Esophagus muscularis mucosa (tissue), 4 donors: ENCODE data around the gene FADS3. TPM values are rescaled to one million over a fixed set of nuclear protein-coding genes. Genes with fewer than 3 reads are reported as not detected.

Experiments
- DNase-seq: peaks from one replicate; pipeline ENCODE4 v3.0.0-alpha.2; 2017; ENCODE audit errors: extremely low spot score
- H3K27ac ChIP-seq, 4 donors: fragments of 200-600 bp; sonication (generic); replicated peaks in 1 of 4; 1 replicate in 3 of 4; 2 replicates in 1 of 4; pipeline ENCODE4 v1.5.1; 2016 to 2019; ENCODE audit warnings: mild to moderate bottlenecking in 1 of 4
- H3K27me3 ChIP-seq, 4 donors: fragments of 200-600 bp; sonication (generic); one replicate each; pipeline versions ENCODE4 v1.5.1 to v1.6.0; 2016 to 2019
- H3K36me3 ChIP-seq, 4 donors: fragments of 200-600 bp; sonication (generic); one replicate each; pipeline ENCODE4 v1.5.1; 2016 to 2019
- H3K4me1 ChIP-seq, 4 donors: fragments of 200-600 bp; sonication (generic); one replicate each; pipeline ENCODE4 v1.5.1; 2016 to 2019
- H3K4me3 ChIP-seq, 4 donors: fragments of 200-600 bp; sonication (generic); 1 replicate in 2 of 4; 2 replicates in 2 of 4; pipeline ENCODE4 v1.5.1; 2016 to 2019; ENCODE audit warnings: mild to moderate bottlenecking in 4 of 4, moderate library complexity in 1 of 4
- H3K9me3 ChIP-seq, 4 donors: fragments of 200-600 bp; sonication (generic); 1 replicate in 3 of 4; 2 replicates in 1 of 4; pipeline ENCODE4 v1.5.1; 2016 to 2019
- EP300 ChIP-seq: sonication (generic); formaldehyde crosslinking; IDR thresholded peaks from one replicate; pipeline ENCODE4 v1.6.1; 2017; ENCODE audit warnings: antibody characterized with exemption
- POLR2A ChIP-seq: fragments of 450-650 bp; IDR thresholded peaks from one replicate; pipeline ENCODE4 v1.6.1; 2017; ENCODE audit warnings: antibody characterized with exemption, moderate library complexity, mild to moderate bottlenecking, low read depth
- POLR2AphosphoS5 ChIP-seq, 2 donors: sonication (generic); formaldehyde crosslinking; IDR thresholded peaks; one replicate each; pipeline ENCODE4 v1.6.1; 2017; ENCODE audit warnings: antibody characterized with exemption in 2 of 2
- WGBS: methylation state at CpG from one replicate; pipeline ENCODE4 v1.1.5; 2018; 5-methylcytosine and 5-hydroxymethylcytosine counted together
- intact Hi-C: fragments of 100-400 bp; cut with DNase I; formaldehyde crosslinking; loops from one replicate; pipeline ENCODE4 v1.15.1; 2023
- total RNA-seq, 4 donors: library from RNA; depleted of rRNA; stranded (reverse); fragments of >200 nt; gene quantifications; one replicate each; pipeline versions ENCODE4 v1.1.0 to v1.2.1, GENCODE V29; 2016
- TF ChIP-seq, protein P1 (sequence below), 3 experiments: fragments of 200-600 bp in 2 of 3; fragments of 450-650 bp in 1 of 3; sonication (generic) in 2 of 3; IDR thresholded peaks; one replicate each; pipeline ENCODE4 v1.5.1; 2017 to 2019; ENCODE audit warnings: antibody characterized with exemption in 3 of 3, mild to moderate bottlenecking in 2 of 3, moderate library complexity in 1 of 3

Gene FADS3
- total RNA-seq, 4 donors from 2014 or later = 42.4 to 103 (median 57.8) TPM

- 96% methylated on average over 12 of the region's 12 CpGs for WGBS
- H3K27ac ChIP-seq = peak overlapping the region; percentile 88 to 96 (median 94)
- intact Hi-C loops = no loop called here
- H3K4me1 ChIP-seq = peaks cover 50 to 66% (median 60%) of the 10 kb centered on the region in 4 donors
- no peak overlapping the region for H3K4me3 ChIP-seq
- no peaks in the 10 kb centered on the region for H3K9me3 ChIP-seq
- TF ChIP-seq EP300 (no peak), POLR2A (no peak), POLR2AphosphoS5 (IDR thresholded peaks at IDR 0.05) (no peak)
- TF ChIP-seq, protein P1, sequence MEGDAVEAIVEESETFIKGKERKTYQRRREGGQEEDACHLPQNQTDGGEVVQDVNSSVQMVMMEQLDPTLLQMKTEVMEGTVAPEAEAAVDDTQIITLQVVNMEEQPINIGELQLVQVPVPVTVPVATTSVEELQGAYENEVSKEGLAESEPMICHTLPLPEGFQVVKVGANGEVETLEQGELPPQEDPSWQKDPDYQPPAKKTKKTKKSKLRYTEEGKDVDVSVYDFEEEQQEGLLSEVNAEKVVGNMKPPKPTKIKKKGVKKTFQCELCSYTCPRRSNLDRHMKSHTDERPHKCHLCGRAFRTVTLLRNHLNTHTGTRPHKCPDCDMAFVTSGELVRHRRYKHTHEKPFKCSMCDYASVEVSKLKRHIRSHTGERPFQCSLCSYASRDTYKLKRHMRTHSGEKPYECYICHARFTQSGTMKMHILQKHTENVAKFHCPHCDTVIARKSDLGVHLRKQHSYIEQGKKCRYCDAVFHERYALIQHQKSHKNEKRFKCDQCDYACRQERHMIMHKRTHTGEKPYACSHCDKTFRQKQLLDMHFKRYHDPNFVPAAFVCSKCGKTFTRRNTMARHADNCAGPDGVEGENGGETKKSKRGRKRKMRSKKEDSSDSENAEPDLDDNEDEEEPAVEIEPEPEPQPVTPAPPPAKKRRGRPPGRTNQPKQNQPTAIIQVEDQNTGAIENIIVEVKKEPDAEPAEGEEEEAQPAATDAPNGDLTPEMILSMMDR (IDR thresholded peaks at IDR 0.05) = no peak
- H3K27me3 ChIP-seq = no peaks in the 10 kb centered on the region
- no peaks in the 10 kb centered on the region for H3K36me3 ChIP-seq
- DNase-seq = no peak
Measured at GRCh38 chr11:61888590-61888989, 2.8 kb downstream of the FADS3 start.

GRCh38 chr11:61887839-61888494, 3.4 kb downstream of the FADS3 start:
- peak; percentile 93 for DNase-seq
- H3K27me3 ChIP-seq = no peaks in the 10 kb centered on the region
- peaks cover 50 to 67% (median 63%) of the 10 kb centered on the region in 4 donors for H3K4me1 ChIP-seq
- no peaks in the 10 kb centered on the region for H3K36me3 ChIP-seq
- intact Hi-C loops = no loop called here
- peak overlapping the region; percentile 88 to 96 (median 94) for H3K27ac ChIP-seq
- TF ChIP-seq EP300 = peak; percentile 39
- peak; percentile 83 to 89 for TF ChIP-seq POLR2AphosphoS5 (IDR thresholded peaks at IDR 0.05)
- TF ChIP-seq POLR2A = no peak
- H3K4me3 ChIP-seq = no peak overlapping the region
- no peaks in the 10 kb centered on the region for H3K9me3 ChIP-seq
- 36% methylated on average over 3 of the region's 7 CpGs for WGBS

DNA sequence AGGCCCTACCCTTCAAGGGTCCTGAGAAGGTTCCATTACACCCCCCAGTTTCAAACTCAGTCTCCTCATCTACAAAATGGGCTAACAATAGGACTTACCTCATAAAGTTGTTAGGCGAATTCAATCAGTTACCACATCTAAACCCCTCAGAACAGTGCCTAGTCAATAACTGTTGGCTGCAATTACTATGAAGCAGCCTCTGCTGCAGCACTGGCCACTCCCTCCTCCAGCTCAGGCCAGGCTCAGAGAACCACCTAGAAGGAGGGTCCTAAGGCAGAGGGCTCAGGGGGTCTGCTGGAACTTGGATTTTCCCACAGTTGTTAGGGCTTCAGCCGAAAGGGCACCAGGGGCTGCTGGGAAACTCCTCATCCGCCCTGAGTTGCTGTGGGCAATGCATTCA, 4.7 kb downstream of the FADS3 start:
- Histone ChIP-seq H3K27me3 (no peaks in the 10 kb centered on the region), H3K4me3 (no peak overlapping the region), H3K9me3 (no peaks in the 10 kb centered on the region), H3K4me1 (peaks cover 46 to 67% (median 57%) of the 10 kb centered on the region in 4 donors), H3K27ac (peak overlapping the region in 3 of 4 donors; percentile 88 to 96 (median 95)), H3K36me3 (no peaks in the 10 kb centered on the region)
- no peak for DNase-seq
- 100% methylated on average over 1 of the region's 3 CpGs for WGBS
- intact Hi-C loops = no loop called here
- TF ChIP-seq POLR2A (no peak), EP300 (no peak)
- TF ChIP-seq, protein P1 (IDR thresholded peaks at IDR 0.05) = no peak

DNA sequence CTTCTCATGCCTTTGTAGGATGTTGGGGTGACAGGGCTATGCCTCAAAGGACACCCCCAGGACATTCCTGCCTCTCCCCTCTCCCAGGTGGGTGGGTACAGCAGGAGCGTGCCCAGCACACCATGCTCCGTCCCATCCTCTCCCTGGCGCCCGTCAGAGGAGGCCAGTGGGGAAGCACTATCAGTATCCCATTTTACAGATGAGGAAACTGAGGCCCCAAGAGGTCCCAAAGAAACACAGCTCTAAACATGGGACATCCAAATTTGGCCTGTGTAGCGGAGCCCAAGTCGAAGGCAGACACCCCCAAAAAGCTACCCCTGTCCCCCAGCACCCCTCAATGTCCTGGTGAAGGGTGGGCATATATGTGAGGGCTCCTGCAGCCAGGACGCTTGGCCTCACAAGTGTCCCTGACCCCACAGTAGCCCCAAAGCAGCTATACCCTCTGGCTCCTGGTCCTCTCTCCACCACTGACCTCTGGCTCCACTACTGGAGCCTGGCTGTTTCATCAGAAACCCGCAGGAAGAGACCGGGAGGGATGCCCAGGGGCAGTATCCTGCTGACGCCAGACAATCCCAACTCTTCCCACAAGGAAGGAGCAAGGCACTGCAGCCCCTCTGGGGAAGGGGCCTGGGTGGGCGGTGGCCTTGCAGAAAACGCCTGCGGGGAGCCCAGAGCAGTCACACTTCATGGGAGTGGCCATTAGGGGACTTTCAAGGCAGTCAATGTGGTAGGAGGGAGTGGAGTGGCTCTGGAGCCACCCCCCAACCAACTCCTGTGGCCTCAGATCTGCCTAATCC, 5.4 kb downstream of the FADS3 start:
- TF ChIP-seq POLR2A (no peak), POLR2AphosphoS5 (IDR thresholded peaks at IDR 0.05) (no peak), EP300 (no peak)
- TF ChIP-seq, protein P1 (IDR thresholded peaks at IDR 0.05) = no peak

GRCh38 chr11:61885166-61885778, 6.1 kb downstream of the FADS3 start:
- TF ChIP-seq POLR2AphosphoS5 (IDR thresholded peaks at IDR 0.05) (no peak), EP300 (no peak), POLR2A (no peak)
- TF ChIP-seq, protein P1 (IDR thresholded peaks at IDR 0.05) = no peak
- intact Hi-C loops = no loop called here
- 90% methylated on average over 7 of the region's 7 CpGs for WGBS

More for the DNA sequence above, 5.4 kb downstream of the FADS3 start:
- no peaks in the 10 kb centered on the region for H3K9me3 ChIP-seq
- DNase-seq = no peak
- peaks cover 46 to 68% (median 54%) of the 10 kb centered on the region in 4 donors for H3K4me1 ChIP-seq
- peak overlapping the region in 1 of 4 donors; percentile 88 for H3K27ac ChIP-seq
- H3K4me3 ChIP-seq = no peak overlapping the region
- WGBS = 92% methylated on average over 2 of the region's 13 CpGs
- H3K36me3 ChIP-seq = no peaks in the 10 kb centered on the region
- H3K27me3 ChIP-seq = no peaks in the 10 kb centered on the region
- intact Hi-C loops = no loop called here

More at GRCh38 chr11:61885166-61885778, 6.1 kb downstream of the FADS3 start:
- H3K4me1 ChIP-seq = peaks cover 42 to 69% (median 47%) of the 10 kb centered on the region in 4 donors
- H3K27ac ChIP-seq = peak overlapping the region in 1 of 4 donors; percentile 88
- no peaks in the 10 kb centered on the region for H3K9me3 ChIP-seq
- no peak for DNase-seq
- peaks cover 0 to under 1% (median 0%) of the 10 kb centered on the region in 4 donors for H3K36me3 ChIP-seq
- no peaks in the 10 kb centered on the region for H3K27me3 ChIP-seq
- no peak overlapping the region for H3K4me3 ChIP-seq
